Measurements from ENCODE around the gene DIAPH1. TPM values are rescaled to one million over a fixed set of nuclear protein-coding genes. Genes with fewer than 3 reads are reported as not detected.
A peak's percentile ranks its signal among the peaks of the same experiment; 100 is the strongest.

DIAPH1 gene
- total and polyA plus RNA-seq, 4 donors: 51.5 to 74.7 (median 70.9) TPM

GRCh38 chr5:141514330-141515133 is 104.3 kb downstream of the DIAPH1 start:
- 81% methylated on average over 6 of the region's 6 CpGs for WGBS
- peaks cover 17 to 40% (median 33%) of the 10 kb centered on the region in 4 donors for H3K36me3 ChIP-seq (ENCODE audit: control insufficient read depth in 4 of 4, insufficient read depth in 3 of 4, low read depth in 1 of 4, low read length in 3 of 4)

GRCh38 chr5:141513627-141514329 is 105.0 kb downstream of the DIAPH1 start:
- no peaks in the 10 kb centered on the region for H3K27me3 ChIP-seq (ENCODE audit: control insufficient read depth in 4 of 4, insufficient read depth in 4 of 4, low read length in 3 of 4)
- DNase-seq (ENCODE audit: low spot score): peak; percentile 57
- H3K27ac ChIP-seq (ENCODE audit: low read depth in 1 of 2, low read length in 2 of 2): peak overlapping the region; percentile 58 to 72
- peak overlapping the region in 2 of 3 donors; percentile 27 to 51 for H3K4me3 ChIP-seq (ENCODE audit: low read depth in 1 of 3, low read length in 3 of 3)
- 46% methylated on average over 29 of the region's 29 CpGs for WGBS
- TF ChIP-seq SP1 (IDR thresholded peaks at IDR 0.05): peak; percentile 25
- TF ChIP-seq ATF3 (IDR thresholded peaks at IDR 0.05): no peak
- peaks cover 13 to 32% (median 26%) of the 10 kb centered on the region in 4 donors for H3K36me3 ChIP-seq (ENCODE audit: control insufficient read depth in 4 of 4, insufficient read depth in 3 of 4, low read depth in 1 of 4, low read length in 3 of 4)
- peak overlapping the region in 1 of 2 donors; percentile 19 for H3K9ac ChIP-seq (ENCODE audit: low read depth in 1 of 2, low read length in 2 of 2)
- H3K9me3 ChIP-seq (ENCODE audit: control insufficient read depth in 4 of 4, low read length in 3 of 4): no peaks in the 10 kb centered on the region
- peaks cover 4 to 20% (median 7%) of the 10 kb centered on the region in 4 donors for H3K4me1 ChIP-seq (ENCODE audit: control insufficient read depth in 4 of 4, insufficient read depth in 4 of 4, low read length in 3 of 4)

More at GRCh38 chr5:141514330-141515133, 104.3 kb downstream of the DIAPH1 start:
- no peak overlapping the region for H3K4me3 ChIP-seq (ENCODE audit: low read depth in 1 of 3, low read length in 3 of 3)
- no peak for DNase-seq (ENCODE audit: low spot score)
- peaks cover 4 to 20% (median 7%) of the 10 kb centered on the region in 4 donors for H3K4me1 ChIP-seq (ENCODE audit: control insufficient read depth in 4 of 4, insufficient read depth in 4 of 4, low read length in 3 of 4)
- peak overlapping the region; percentile 58 to 72 for H3K27ac ChIP-seq (ENCODE audit: low read depth in 1 of 2, low read length in 2 of 2)
- no peaks in the 10 kb centered on the region for H3K9me3 ChIP-seq (ENCODE audit: control insufficient read depth in 4 of 4, low read length in 3 of 4)
- H3K9ac ChIP-seq (ENCODE audit: low read depth in 1 of 2, low read length in 2 of 2): no peak overlapping the region
- no peaks in the 10 kb centered on the region for H3K27me3 ChIP-seq (ENCODE audit: control insufficient read depth in 4 of 4, insufficient read depth in 4 of 4, low read length in 3 of 4)
- TF ChIP-seq CTCF (IDR thresholded peaks at IDR 0.05; ENCODE audit: low read depth, low read length, missing input control): no peak
- no peak for TF ChIP-seq TAF1 (conservative IDR thresholded peaks at IDR 0.05)
- no peak for TF ChIP-seq GABPA (IDR thresholded peaks at IDR 0.05 in 1 of 2, conservative IDR thresholded peaks at IDR 0.05 in 1 of 2)
- TF ChIP-seq SP1 (IDR thresholded peaks at IDR 0.05): no peak
- TF ChIP-seq YY1 (IDR thresholded peaks at IDR 0.05): no peak
- no peak for TF ChIP-seq RXRA (IDR thresholded peaks at IDR 0.05)
- TF ChIP-seq FOXA2 (IDR thresholded peaks at IDR 0.05): no peak
- TF ChIP-seq JUND (IDR thresholded peaks at IDR 0.05): no peak
- TF ChIP-seq MAX (IDR thresholded peaks at IDR 0.05): no peak
- TF ChIP-seq HNF4G (IDR thresholded peaks at IDR 0.05): no peak

GRCh38 chr5:141512911-141513626 is 105.7 kb downstream of the DIAPH1 start:
- 18% methylated on average over 43 of the region's 43 CpGs for WGBS
- Histone ChIP-seq H3K9me3 (ENCODE audit: control insufficient read depth in 4 of 4, low read length in 3 of 4) (no peaks in the 10 kb centered on the region), H3K9ac (ENCODE audit: low read depth in 1 of 2, low read length in 2 of 2) (no peak overlapping the region), H3K27me3 (ENCODE audit: control insufficient read depth in 4 of 4, insufficient read depth in 4 of 4, low read length in 3 of 4) (no peaks in the 10 kb centered on the region), H3K27ac (ENCODE audit: low read depth in 1 of 2, low read length in 2 of 2) (peak overlapping the region; percentile 58 to 72), H3K4me1 (ENCODE audit: control insufficient read depth in 4 of 4, insufficient read depth in 4 of 4, low read length in 3 of 4) (peaks cover 4 to 20% (median 7%) of the 10 kb centered on the region in 4 donors), H3K4me3 (ENCODE audit: low read depth in 1 of 3, low read length in 3 of 3) (peak overlapping the region; percentile 27 to 63 (median 51)), H3K36me3 (ENCODE audit: control insufficient read depth in 4 of 4, insufficient read depth in 3 of 4, low read depth in 1 of 4, low read length in 3 of 4) (peaks cover 10 to 27% (median 21%) of the 10 kb centered on the region in 4 donors)
- DNase-seq (ENCODE audit: low spot score): peak; percentile 56
- TF ChIP-seq RAD21 (IDR thresholded peaks at IDR 0.05) (no peak), FOXA2 (IDR thresholded peaks at IDR 0.05) (no peak), REST (IDR thresholded peaks at IDR 0.05) (no peak), GABPA (IDR thresholded peaks at IDR 0.05 in 1 of 2, conservative IDR thresholded peaks at IDR 0.05 in 1 of 2) (no peak), FOXA1 (IDR thresholded peaks at IDR 0.05) (no peak), HNF4G (IDR thresholded peaks at IDR 0.05) (no peak), HNF4A (conservative IDR thresholded peaks at IDR 0.05) (no peak), RXRA (IDR thresholded peaks at IDR 0.05) (no peak), MAX (IDR thresholded peaks at IDR 0.05) (no peak), SP1 (IDR thresholded peaks at IDR 0.05) (no peak), JUND (IDR thresholded peaks at IDR 0.05) (no peak), NR2F2 (IDR thresholded peaks at IDR 0.05) (no peak)

Data from liver (tissue), 9 donors.